HG03521 (cell line): ENCODE results near the gene NRDE2.
"Not testable (repeated sequence)": the region's sequence is repeated elsewhere in the genome, so short reads cannot be mapped to it uniquely, and the experiment has no call there.

Experiments
- ATAC-seq: cut with Tn5 transposase; IDR thresholded peaks from one replicate; pipeline ENCODE4 v1.9.1; 2021; ENCODE audit warnings: mild to moderate bottlenecking, moderate library complexity; ENCODE audit not compliant: unreplicated experiment

The NRDE2 gene

GRCh38 chr14:90344331-90345238 lies 12.8 kb upstream of the NRDE2 start:
- ATAC-seq: no peak

- ATAC-seq: no peak
Measured at GRCh38 chr14:90342327-90342726, 10.6 kb upstream of the NRDE2 start.

DNA sequence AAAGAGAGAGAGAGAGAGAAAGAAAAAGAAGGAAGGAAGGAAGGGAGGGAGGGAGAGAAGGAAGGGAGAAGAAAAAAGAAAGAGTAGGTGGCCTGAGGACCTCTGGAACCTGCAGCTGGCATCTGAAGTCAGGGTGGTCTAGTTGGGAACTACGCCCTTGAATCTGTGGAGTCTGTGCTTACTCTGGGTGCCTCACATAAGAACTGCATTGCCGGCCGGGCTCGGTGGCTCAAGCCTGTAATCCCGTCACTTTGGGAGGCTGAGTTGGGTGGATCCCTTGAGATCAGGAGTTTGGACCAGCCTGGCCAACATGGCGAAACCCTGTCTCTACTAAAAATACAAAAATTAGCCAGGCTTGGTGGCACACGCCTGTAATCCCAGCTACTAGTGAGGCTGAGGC lies 10.0 kb upstream of the NRDE2 start:
- no peak for ATAC-seq

- ATAC-seq: not testable (repeated sequence)
Measured at GRCh38 chr14:90341232-90341631, 9.5 kb upstream of the NRDE2 start.

DNA sequence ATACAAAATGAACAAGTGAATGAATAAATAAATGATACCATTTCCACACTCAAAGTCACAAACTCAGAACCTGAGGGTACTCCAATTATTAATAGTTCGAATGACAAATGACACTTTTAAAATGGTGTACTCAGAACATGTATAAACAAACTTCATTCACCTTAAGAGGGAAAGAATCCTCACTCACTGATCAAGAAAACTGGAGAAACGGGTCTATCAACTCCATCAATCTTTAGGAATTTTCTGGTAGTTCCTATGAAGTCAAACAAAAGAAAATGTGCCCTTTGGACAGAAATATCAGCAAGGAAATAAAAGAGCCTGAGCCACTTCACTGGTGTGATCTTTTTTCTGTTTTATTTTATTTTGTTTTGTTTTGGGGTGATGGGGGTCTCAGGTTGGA lies 5.2 kb upstream of the NRDE2 start:
- no peak for ATAC-seq

DNA sequence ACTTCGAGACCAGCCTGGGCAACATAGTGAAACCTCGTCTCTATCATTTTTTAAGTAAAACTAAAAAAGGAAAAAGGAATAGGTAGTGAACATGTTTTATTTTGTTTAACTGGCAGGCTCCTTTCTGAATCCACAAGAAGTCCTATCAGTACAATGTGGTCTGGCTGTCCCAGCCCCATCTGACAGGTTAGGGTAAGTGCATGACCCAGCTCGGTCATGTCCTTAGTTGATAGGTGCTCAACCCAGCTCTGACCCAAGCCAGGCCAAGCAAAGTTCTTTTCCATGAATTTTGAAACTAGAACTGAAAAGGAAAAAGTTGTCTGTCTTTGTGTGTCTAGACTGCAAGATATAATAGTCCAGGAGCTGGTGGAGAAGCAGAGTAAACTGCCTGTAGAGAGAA lies 4.7 kb upstream of the NRDE2 start:
- no peak for ATAC-seq

GRCh38 chr14:90332271-90332584 lies 487 bp upstream of the NRDE2 start:
- no peak for ATAC-seq

GRCh38 chr14:90330203-90331196 lies 1.2 kb downstream of the NRDE2 start:
- no peak for ATAC-seq

DNA sequence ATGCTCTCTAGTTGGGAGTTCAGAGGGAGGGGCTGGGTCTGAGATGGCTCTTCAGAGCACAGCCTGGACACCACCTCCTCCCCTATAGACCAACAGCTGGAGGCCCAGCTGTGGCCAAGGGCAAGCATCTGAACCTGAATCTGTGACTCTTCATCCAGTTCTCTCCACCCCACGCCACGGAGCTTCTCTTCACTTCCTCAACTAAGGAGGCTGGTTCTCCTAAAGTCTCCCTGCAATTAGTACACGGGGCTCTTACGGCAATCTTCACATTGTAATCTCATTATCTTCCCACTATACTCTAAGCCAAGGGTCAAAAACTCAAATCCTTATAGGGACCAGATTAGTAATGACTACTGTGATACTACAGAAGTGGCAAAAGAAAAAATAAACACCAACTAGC lies 9.8 kb downstream of the NRDE2 start:
- no peak for ATAC-seq

- ATAC-seq: no peak
Measured at GRCh38 chr14:90319634-90320541, 11.9 kb downstream of the NRDE2 start.

DNA sequence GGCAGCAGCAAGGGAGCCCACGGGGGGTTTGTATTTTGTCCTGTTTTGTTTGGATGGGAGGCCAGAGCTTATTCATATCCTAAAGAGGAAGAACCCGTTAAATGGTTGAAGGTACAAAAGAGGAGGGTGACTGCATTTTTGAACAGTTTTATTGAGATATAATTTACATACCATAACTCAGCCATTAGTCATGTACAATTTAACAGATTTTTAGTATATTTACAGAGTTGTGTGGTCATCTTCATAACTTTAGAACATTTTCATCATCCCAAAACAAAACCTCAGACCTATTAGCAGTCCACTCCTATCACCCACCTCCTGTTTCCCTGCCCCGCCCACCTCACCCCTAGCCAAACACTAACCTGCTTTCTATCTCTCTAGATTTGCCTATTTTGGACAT lies 12.6 kb downstream of the NRDE2 start:
- ATAC-seq: no peak

DNA sequence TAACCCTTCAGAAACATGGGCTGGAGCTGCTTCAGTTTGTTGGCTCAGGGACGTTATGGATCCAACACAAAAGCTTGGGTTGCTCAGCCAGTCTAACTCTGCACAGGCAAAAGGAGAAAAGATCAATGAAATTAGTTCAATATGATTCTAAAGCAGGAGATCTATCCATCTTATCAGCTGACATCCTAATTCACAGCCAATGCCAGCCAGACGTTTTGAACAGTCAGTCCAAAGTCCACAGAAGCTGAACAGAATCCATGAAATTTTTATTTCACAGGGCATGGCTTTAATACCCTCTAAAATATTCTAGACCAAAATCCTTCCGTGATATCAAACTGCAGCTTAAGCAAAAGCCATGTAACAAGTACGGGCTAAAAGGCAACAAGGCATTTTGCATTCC lies 13.7 kb downstream of the NRDE2 start:
- no peak for ATAC-seq

DNA sequence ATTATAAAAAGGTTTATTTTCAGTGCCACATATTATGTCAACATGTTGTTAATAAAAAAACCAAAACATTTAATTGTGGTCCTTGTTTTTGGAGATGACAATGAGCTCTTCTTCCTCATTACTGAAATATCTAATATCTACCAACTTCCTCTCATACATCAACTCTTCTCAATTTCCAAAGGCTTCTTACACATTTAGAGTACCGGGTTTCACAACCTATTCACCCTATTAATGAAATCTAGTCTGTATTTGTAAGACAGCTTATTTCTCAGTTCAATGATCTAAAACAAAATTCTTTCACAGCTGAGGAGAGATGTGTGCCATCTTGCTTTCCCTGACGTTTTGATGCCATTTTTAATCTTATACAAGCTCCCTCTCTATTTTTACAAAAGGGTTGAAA lies 14.5 kb downstream of the NRDE2 start:
- no peak for ATAC-seq

GRCh38 chr14:90308561-90308960 lies 23.2 kb downstream of the NRDE2 start:
- ATAC-seq: no peak

DNA sequence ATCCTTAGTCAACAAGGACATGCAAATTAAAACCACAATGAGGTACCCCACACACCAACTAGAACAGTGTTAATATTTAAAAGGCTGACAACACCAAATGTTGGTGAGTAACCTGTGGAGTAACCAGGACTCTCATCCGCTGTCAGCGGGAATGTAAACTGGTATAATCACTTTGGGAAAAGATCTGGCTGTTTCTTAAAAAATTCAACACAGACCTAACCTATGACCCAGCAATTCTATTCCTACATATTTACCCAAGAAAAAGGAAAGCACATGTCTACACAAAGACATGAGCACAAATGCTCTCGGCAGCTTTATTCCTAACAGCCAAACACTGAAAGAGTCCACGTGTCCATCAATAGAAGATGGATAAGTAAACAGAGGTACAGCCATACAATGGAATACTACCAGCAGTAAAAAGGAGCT lies 26.6 kb downstream of the NRDE2 start:
- no peak for ATAC-seq

GRCh38 chr14:90304502-90304901 lies 27.2 kb downstream of the NRDE2 start:
- no peak for ATAC-seq

DNA sequence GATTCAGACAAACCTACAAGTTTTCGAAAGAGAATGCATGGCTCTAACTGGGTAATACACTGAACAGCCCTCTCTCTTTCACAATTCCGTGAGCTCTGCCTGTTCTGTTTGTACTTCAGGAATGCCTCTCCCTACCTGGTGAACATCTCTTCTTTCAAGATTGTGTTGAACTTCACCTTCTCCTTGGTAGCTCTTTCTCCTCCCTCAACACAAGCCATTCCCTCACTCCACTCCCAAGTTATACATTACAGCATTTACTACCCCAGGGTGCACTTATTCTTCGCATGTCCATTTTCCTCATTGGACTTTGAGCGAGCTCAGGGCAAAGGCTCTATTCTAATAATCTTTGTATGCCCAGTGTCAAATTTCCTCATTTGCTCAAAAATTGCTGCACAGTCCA lies 28.3 kb downstream of the NRDE2 start:
- ATAC-seq: no peak

GRCh38 chr14:90302529-90303303 lies 29.0 kb downstream of the NRDE2 start:
- no peak for ATAC-seq

DNA sequence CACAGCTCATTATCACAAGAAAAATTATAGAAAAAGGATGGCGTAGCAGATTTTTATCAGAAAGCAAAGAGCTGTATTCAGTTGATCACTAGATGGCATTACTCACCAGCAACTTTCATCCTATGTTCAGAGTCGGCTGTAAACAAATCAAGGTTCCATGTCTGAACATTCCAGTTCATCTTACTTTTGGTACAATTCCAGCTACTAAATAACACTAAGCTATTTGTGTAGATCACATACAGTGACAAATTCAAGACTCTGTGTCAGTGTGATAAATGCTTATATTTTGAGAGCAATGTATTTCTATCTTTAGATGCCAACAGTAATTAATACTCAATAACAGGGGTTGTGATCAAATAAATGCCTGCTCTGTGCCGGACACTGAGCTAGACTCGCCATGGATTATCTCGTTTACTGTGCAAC lies 30.1 kb downstream of the NRDE2 start:
- no peak for ATAC-seq

GRCh38 chr14:90301122-90301521 lies 30.6 kb downstream of the NRDE2 start:
- ATAC-seq: no peak
